NT2/D1 (cell line): ENCODE results near the gene NOL4L.

ENCODE experiments used
- DNase-seq: peaks from one replicate; pipeline ENCODE4 v3.0.0-alpha.2; 2011; ENCODE audit warnings: low read depth, low spot score
- H3K27me3 ChIP-seq: 2 replicates; pipeline ENCODE4 v1.6.0; 2011; ENCODE audit warnings: mild to moderate bottlenecking; ENCODE audit not compliant: insufficient read length, insufficient read depth
- H3K36me3 ChIP-seq: 2 replicates; pipeline ENCODE4 v1.6.1; 2011; ENCODE audit warnings: mild to moderate bottlenecking, low read length, mixed read lengths; ENCODE audit not compliant: insufficient read depth, insufficient read length
- H3K4me1 ChIP-seq: 2 replicates; pipeline ENCODE4 v1.5.1; 2011; ENCODE audit not compliant: insufficient read depth, insufficient read length
- H3K4me3 ChIP-seq: 2 replicates; pipeline ENCODE4 v1.5.1; 2011; ENCODE audit warnings: low read depth; ENCODE audit not compliant: insufficient read length
- H3K9ac ChIP-seq: 2 replicates; pipeline ENCODE4 v1.6.0; 2011; ENCODE audit warnings: low read depth; ENCODE audit not compliant: insufficient read length
- H3K9me3 ChIP-seq: 2 replicates; pipeline ENCODE4 v1.5.1; 2011; ENCODE audit warnings: mild to moderate bottlenecking, low read length; ENCODE audit not compliant: insufficient read depth
- SUZ12 ChIP-seq: IDR thresholded peaks from 2 replicates; pipeline ENCODE4 v1.6.1; 2011; ENCODE audit not compliant: insufficient read length, insufficient read depth; ENCODE audit errors: extremely low read depth
- YY1 ChIP-seq: IDR thresholded peaks from 2 replicates; pipeline ENCODE4 v1.6.1; 2011; ENCODE audit not compliant: insufficient read length, insufficient read depth
- ZNF274 ChIP-seq: IDR thresholded peaks from 2 replicates; pipeline ENCODE4 v1.6.1; 2011; ENCODE audit warnings: mild to moderate bottlenecking, low read depth, low read length

Gene NOL4L

DNA sequence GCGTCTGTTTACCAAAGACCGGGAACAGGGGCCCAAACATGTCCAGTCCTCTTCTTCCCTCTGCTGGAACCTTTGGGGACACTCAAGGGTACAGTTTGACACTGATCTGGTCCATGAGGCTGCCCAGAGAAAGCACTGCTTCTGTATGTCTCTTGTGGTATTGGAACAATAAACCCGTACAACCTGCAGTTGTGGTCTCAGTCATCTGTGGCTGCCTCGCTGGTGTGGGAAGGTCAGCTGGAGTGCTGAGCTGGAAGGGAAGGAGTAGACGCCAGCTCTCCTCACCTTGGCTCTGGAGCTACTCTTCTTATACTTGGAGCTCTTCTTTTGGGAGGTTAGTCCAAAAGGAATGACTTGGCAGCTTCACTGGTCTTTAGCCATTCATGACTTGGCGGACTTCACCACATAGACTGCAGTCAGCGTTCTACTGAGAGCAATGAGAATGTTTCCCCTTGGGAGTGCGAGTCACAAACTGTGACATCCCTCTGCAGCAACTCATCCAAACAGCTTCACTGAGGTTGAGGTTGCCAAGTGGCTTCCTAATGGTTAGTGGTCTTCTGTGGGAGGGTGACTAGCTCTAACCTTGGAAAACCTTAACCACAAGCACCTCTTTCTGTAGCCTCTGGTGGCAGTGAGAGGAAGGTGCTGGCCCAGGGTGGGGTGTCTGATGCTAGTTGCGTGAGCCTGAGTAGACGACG lies 145.9 kb downstream of the NOL4L start:
- H3K36me3 ChIP-seq = peaks cover 59% of the 10 kb centered on the region
- no peaks in the 10 kb centered on the region for H3K9me3 ChIP-seq
- H3K4me1 ChIP-seq = no peaks in the 10 kb centered on the region
- no peak overlapping the region for H3K4me3 ChIP-seq
- no peaks in the 10 kb centered on the region for H3K27me3 ChIP-seq
- H3K9ac ChIP-seq = no peak overlapping the region
- TF ChIP-seq SUZ12 (no peak), YY1 (no peak), ZNF274 (no peak)
- DNase-seq = no peak

DNA sequence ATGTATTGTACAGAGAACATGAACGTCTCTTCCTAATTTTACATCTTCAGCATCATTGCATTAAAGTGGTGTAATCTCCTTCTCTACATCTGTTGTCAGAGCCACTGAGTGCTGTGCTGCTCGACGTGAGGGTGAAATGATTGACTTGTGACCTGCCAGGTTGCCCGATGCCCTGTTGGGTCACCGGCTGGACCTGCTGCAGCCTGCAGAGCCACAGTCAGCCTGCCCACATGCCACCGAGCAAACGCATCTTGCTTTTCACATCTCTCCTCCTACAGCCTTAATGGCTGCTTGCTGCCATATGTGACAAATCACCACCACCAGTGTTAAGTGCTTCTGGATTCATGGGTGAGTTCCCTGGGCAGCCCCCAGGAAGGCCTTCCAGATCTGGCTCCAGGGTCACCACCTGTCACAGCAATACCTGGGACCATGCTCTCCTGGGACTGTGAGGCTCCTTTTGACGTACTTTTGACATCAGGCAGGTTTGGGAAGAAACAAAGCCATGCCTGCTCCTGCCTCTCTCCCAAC lies 146.7 kb downstream of the NOL4L start:
- H3K27me3 ChIP-seq = no peaks in the 10 kb centered on the region
- no peak for DNase-seq
- H3K4me1 ChIP-seq = no peaks in the 10 kb centered on the region
- H3K9me3 ChIP-seq = no peaks in the 10 kb centered on the region
- TF ChIP-seq SUZ12 = no peak
- no peak for TF ChIP-seq YY1
- no peak for TF ChIP-seq ZNF274
- peaks cover 62% of the 10 kb centered on the region for H3K36me3 ChIP-seq
- no peak overlapping the region for H3K9ac ChIP-seq
- H3K4me3 ChIP-seq = no peak overlapping the region

DNA sequence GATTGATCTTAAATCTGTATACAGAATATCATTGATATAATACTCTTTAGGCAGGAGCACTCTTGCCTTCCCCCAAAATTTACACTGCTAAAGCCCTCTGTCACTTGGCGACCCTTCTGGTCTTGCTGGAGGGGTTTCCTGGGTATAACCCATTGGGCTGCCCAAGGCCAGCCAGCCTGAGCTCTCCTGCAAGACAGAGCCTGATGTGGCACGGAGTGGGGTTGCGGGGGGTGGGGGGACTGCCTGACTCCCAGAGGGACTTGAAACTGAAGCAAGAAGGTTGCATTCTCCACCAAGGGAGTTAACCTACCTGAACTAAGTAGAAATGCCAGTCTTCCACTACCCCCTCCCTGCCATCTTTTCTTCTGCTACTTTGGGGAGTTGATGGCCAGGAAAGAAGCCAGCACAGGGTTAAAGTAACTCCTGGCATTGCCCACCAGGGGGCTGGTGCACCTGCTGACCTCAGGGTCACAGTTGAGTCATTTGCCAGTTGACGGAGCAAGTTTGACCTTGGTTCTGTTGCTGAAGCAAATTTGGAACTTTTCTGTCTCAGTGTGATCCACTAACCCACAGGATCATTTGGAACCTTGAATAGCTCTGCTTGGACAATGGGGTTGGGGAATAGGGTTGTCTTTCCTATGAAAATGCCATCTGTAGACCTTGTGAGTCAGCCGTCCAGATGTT lies 147.6 kb downstream of the NOL4L start:
- Histone ChIP-seq H3K27me3 (no peaks in the 10 kb centered on the region), H3K4me3 (no peak overlapping the region), H3K4me1 (no peaks in the 10 kb centered on the region), H3K36me3 (peaks cover 70% of the 10 kb centered on the region), H3K9me3 (no peaks in the 10 kb centered on the region), H3K9ac (no peak overlapping the region)
- DNase-seq = no peak
- TF ChIP-seq SUZ12 (no peak), YY1 (no peak), ZNF274 (no peak)

DNA sequence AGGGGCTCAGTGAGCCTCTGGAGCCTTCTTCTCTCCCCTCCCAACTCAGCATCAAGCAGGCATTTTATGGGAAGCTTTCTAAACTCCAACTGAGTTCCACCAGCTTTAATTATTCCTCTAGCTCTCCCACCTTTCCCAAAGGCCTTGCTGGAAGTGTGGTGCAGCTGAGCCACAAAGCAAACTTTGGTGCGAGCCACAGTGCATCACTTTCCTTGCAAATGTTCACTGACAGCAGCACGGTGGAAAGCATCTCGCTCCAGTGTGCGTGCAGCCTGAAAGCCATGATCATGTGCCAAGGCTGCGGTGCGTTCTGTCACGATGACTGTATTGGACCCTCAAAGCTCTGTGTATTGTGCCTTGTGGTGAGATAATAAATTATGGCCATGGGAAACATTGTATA lies 148.2 kb downstream of the NOL4L start:
- H3K4me1 ChIP-seq = no peaks in the 10 kb centered on the region
- no peaks in the 10 kb centered on the region for H3K27me3 ChIP-seq
- no peak overlapping the region for H3K4me3 ChIP-seq
- no peak for DNase-seq
- H3K9ac ChIP-seq = no peak overlapping the region
- TF ChIP-seq SUZ12 (no peak), YY1 (no peak), ZNF274 (no peak)
- H3K9me3 ChIP-seq = no peaks in the 10 kb centered on the region
- peaks cover 76% of the 10 kb centered on the region for H3K36me3 ChIP-seq

DNA sequence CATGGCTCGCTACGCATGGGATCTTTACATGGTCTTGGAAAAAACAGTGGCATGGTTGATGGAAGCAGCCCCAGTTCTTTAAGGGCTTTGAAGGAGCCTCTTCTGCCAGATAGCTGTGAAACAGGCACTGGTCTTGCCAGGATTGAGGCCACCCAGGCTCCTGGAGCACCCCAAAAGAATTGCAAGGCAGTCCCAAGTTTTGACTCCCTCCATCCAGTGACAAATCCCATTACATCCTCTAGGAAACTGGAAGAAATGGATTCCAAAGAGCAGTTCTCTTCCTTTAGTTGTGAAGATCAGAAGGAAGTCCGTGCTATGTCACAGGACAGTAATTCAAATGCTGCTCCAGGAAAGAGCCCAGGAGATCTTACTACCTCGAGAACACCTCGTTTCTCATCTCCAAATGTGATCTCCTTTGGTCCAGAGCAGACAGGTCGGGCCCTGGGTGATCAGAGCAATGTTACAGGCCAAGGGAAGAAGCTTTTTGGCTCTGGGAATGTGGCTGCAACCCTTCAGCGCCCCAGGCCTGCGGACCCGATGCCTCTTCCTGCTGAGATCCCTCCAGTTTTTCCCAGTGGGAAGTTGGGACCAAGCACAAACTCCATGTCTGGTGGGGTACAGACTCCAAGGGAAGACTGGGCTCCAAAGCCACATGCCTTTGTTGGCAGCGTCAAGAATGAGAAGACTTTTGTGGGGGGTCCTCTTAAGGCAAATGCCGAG lies 148.8 kb downstream of the NOL4L start:
- Histone ChIP-seq H3K4me3 (no peak overlapping the region), H3K27me3 (no peaks in the 10 kb centered on the region), H3K9ac (no peak overlapping the region), H3K9me3 (no peaks in the 10 kb centered on the region), H3K36me3 (peaks cover 82% of the 10 kb centered on the region), H3K4me1 (no peaks in the 10 kb centered on the region)
- no peak for DNase-seq
- TF ChIP-seq YY1 = no peak

DNA sequence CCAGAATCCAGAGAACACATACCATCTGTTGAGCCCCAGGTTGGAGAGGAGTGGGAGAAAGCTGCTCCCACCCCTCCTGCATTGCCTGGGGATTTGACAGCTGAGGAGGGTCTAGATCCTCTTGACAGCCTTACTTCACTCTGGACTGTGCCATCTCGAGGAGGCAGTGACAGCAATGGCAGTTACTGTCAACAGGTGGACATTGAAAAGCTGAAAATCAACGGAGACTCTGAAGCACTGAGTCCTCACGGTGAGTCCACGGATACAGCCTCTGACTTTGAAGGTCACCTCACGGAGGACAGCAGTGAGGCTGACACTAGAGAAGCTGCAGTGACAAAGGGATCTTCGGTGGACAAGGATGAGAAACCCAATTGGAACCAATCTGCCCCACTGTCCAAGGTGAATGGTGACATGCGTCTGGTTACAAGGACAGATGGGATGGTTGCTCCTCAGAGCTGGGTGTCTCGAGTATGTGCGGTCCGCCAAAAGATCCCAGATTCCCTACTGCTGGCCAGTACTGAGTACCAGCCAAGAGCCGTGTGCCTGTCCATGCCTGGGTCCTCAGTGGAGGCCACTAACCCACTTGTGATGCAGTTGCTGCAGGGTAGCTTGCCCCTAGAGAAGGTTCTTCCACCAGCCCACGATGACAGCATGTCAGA lies 149.6 kb downstream of the NOL4L start:
- TF ChIP-seq ZNF274 (no peak), YY1 (no peak), SUZ12 (no peak)
- Histone ChIP-seq H3K36me3 (peaks cover 90% of the 10 kb centered on the region), H3K27me3 (no peaks in the 10 kb centered on the region)

DNA sequence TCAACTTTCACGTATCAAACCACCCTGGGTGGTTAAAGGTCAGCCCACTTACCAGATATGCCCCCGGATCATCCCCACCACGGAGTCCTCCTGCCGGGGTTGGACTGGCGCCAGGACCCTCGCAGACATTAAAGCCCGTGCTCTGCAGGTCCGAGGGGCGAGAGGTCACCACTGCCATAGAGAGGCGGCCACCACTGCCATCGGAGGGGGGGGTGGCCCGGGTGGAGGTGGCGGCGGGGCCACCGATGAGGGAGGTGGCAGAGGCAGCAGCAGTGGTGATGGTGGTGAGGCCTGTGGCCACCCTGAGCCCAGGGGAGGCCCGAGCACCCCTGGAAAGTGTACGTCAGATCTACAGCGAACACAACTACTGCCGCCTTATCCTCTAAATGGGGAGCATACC lies 150.7 kb downstream of the NOL4L start:
- Histone ChIP-seq H3K36me3 (peaks cover 98% of the 10 kb centered on the region), H3K9ac (no peak overlapping the region), H3K4me3 (no peak overlapping the region), H3K9me3 (no peaks in the 10 kb centered on the region), H3K4me1 (no peaks in the 10 kb centered on the region), H3K27me3 (no peaks in the 10 kb centered on the region)
- no peak for DNase-seq
- TF ChIP-seq YY1 (no peak), SUZ12 (no peak), ZNF274 (no peak)

More for the DNA sequence above, 149.6 kb downstream of the NOL4L start:
- no peak for DNase-seq
- H3K9ac ChIP-seq = no peak overlapping the region
- H3K4me1 ChIP-seq = no peaks in the 10 kb centered on the region
- H3K4me3 ChIP-seq = no peak overlapping the region
- H3K9me3 ChIP-seq = no peaks in the 10 kb centered on the region
